HEK293 (cell line): ENCODE results near the gene WDR74.

Source experiments
- CTCF ChIA-PET: fragments of 350-600 bp; formaldehyde crosslinking; extraction: SDS; loops from one replicate; lab custom pipeline; 2021; ENCODE audit warnings: antibody characterized with exemption; lab: Yijun Ruan, JAX
- POLR2A ChIA-PET: fragments of 300-600 bp; formaldehyde crosslinking; extraction: SDS; loops from one replicate; lab custom pipeline; 2020; ENCODE audit warnings: antibody characterized with exemption, inconsistent platforms; lab: Yijun Ruan, JAX
- H3K27ac ChIP-seq: fragments of 200-500 bp; sonication (Bioruptor generic); 2 replicates; pipeline ENCODE4 v1.5.1; 2014; ENCODE audit warnings: low read depth, low read length, control low read depth, inconsistent platforms; ENCODE audit errors: extremely low read depth
- H3K36me3 ChIP-seq, 2 experiments: fragments of 200-500 bp in 1 of 2; sonication (Bioruptor generic) in 1 of 2; 1 replicate in 1 of 2; 2 replicates in 1 of 2; pipeline ENCODE4 v1.5.1; 2014 to 2017; ENCODE audit warnings: inconsistent platforms in 2 of 2, low read length in 2 of 2; ENCODE audit not compliant: control insufficient read depth in 2 of 2, insufficient read depth in 1 of 2
- H3K4me1 ChIP-seq: fragments of 200-500 bp; sonication (Bioruptor generic); 2 replicates; pipeline ENCODE4 v1.5.1; 2014; ENCODE audit warnings: mild to moderate bottlenecking, low read length, inconsistent platforms; ENCODE audit not compliant: control insufficient read depth, insufficient read depth
- H3K4me3 ChIP-seq: 2 replicates; pipeline ENCODE4 v1.5.1; 2011; ENCODE audit warnings: low read depth, mild to moderate bottlenecking, control low read depth, low read length, moderate library complexity
- H3K9me3 ChIP-seq: fragments of 200-500 bp; sonication (Bioruptor generic); 2 replicates; pipeline ENCODE4 v1.5.1; 2014; ENCODE audit warnings: low read depth, low read length, inconsistent platforms; ENCODE audit not compliant: control insufficient read depth, insufficient read depth
- INSM2 ChIP-seq: fragments of 450-650 bp; formaldehyde crosslinking; IDR thresholded peaks from 2 replicates; pipeline ENCODE4 v1.5.1; 2016; ENCODE audit warnings: missing biosample characterization, missing genetic modification characterization
- KLF1 ChIP-seq: fragments of 450-650 bp; formaldehyde crosslinking; IDR thresholded peaks from 2 replicates; pipeline ENCODE4 v1.5.1; 2016; ENCODE audit warnings: missing biosample characterization, missing genetic modification characterization
- PBX3 ChIP-seq: sonication (generic); formaldehyde crosslinking; IDR thresholded peaks from 2 replicates; pipeline ENCODE4 v1.8.1; 2022; ENCODE audit warnings: mild to moderate bottlenecking, moderate library complexity, missing genetic modification reagents
- PRDM1 ChIP-seq: fragments of 450-650 bp; formaldehyde crosslinking; IDR thresholded peaks from 2 replicates; pipeline ENCODE4; 2016; ENCODE audit warnings: missing biosample characterization, missing genetic modification characterization
- ZBTB26 ChIP-seq: fragments of 450-650 bp; formaldehyde crosslinking; optimal IDR thresholded peaks from 2 replicates; pipeline ENCODE3; 2016; ENCODE audit warnings: missing biosample characterization, mild to moderate bottlenecking, missing genetic modification characterization
- ZNF10 ChIP-seq: fragments of 450-650 bp; formaldehyde crosslinking; IDR thresholded peaks from 2 replicates; pipeline ENCODE4 v1.5.1; 2017; ENCODE audit warnings: missing biosample characterization, missing genetic modification characterization
- ZNF248 ChIP-seq: fragments of 450-650 bp; formaldehyde crosslinking; IDR thresholded peaks from 2 replicates; pipeline ENCODE4 v1.5.1; 2017; ENCODE audit warnings: missing biosample characterization, missing genetic modification characterization
- ZNF302 ChIP-seq: fragments of 450-650 bp; formaldehyde crosslinking; IDR thresholded peaks from 2 replicates; pipeline ENCODE4 v1.5.1; 2016; ENCODE audit warnings: missing biosample characterization, missing genetic modification characterization, low read depth
- ZNF416 ChIP-seq: fragments of 450-650 bp; formaldehyde crosslinking; IDR thresholded peaks from 2 replicates; pipeline ENCODE4 v1.5.1; 2016; ENCODE audit warnings: missing biosample characterization, missing genetic modification characterization
- ZNF449 ChIP-seq: fragments of 450-650 bp; formaldehyde crosslinking; IDR thresholded peaks from 2 replicates; pipeline ENCODE4 v1.5.1; 2017; ENCODE audit warnings: missing biosample characterization, mild to moderate bottlenecking, missing genetic modification characterization, moderate library complexity
- ZNF555 ChIP-seq: fragments of 450-650 bp; formaldehyde crosslinking; conservative IDR thresholded peaks from 2 replicates; pipeline ENCODE4 v1.5.1; 2017; ENCODE audit warnings: missing biosample characterization, mild to moderate bottlenecking, missing genetic modification characterization, inconsistent platforms
- ZNF747 ChIP-seq: fragments of 450-650 bp; formaldehyde crosslinking; IDR thresholded peaks from 2 replicates; pipeline ENCODE4 v1.5.1; 2016; ENCODE audit warnings: missing biosample characterization, missing genetic modification characterization
- ZSCAN30 ChIP-seq: fragments of 450-650 bp; IDR thresholded peaks from 2 replicates; pipeline ENCODE4 v1.5.1; 2018; ENCODE audit warnings: missing biosample characterization, mild to moderate bottlenecking, missing genetic modification characterization, moderate library complexity
- ZSCAN4 ChIP-seq: fragments of 450-650 bp; formaldehyde crosslinking; IDR thresholded peaks from 2 replicates; pipeline ENCODE4 v1.5.1; 2017; ENCODE audit warnings: missing biosample characterization, missing genetic modification characterization

Gene WDR74

GRCh38 chr11:62883673-62884072 lies 44.3 kb upstream of the WDR74 start:
- Histone ChIP-seq H3K4me3 (peak overlapping the region; percentile 4; the same call in 1 of the 2 replicates), H3K9me3 (no peaks in the 10 kb centered on the region), H3K27ac (0 out of 2 replicates have a peak overlapping the region, but pooled peaks have one; percentile 26), H3K4me1 (no peaks in the 10 kb centered on the region), H3K36me3 (peaks cover 26 to 81% of the 10 kb centered on the region in 2 experiments; a peak in 2 of 3 replicates)
- ChIA-PET CTCF (interaction anchor here (0.7 to 2.0 kb wide), 10 partner anchors 8 to 750 kb away, joined by 3 to 10 read pairs (median 4); no protein-coding TSS in a partner anchor), POLR2A (interaction anchor here (1.0 to 8.7 kb wide), 7 partner anchors 10 to 156 kb away, joined by 3 to 91 read pairs (median 5); partner anchors contain the start of genes HNRNPUL2, TMEM179B, TTC9C and WDR74)
- TF ChIP-seq PRDM1 (tag by site-specific recombination) (peak; percentile 72), ZSCAN4 (tag by site-specific recombination) (no peak)
- TF ChIP-seq, all 188 proteins: peak for 1

- ChIA-PET CTCF (interaction anchor here (0.6 to 2.4 kb wide), 5 partner anchors 16 to 97 kb away, joined by 3 to 10 read pairs (median 4); no protein-coding TSS in a partner anchor), POLR2A (interaction anchor here (0.5 to 8.7 kb wide), 11 partner anchors 8 to 218 kb away, joined by 3 to 91 read pairs (median 7); partner anchors contain the start of genes C11orf98, CSKMT, STX5 and TMEM179B)
- Histone ChIP-seq H3K27ac (peak overlapping the region; percentile 98; the same call in 1 of the 2 replicates), H3K9me3 (no peaks in the 10 kb centered on the region), H3K36me3 (peaks cover 26 to 77% of the 10 kb centered on the region in 2 experiments; a peak in 2 of 3 replicates), H3K4me3 (peak overlapping the region; percentile 93), H3K4me1 (no peaks in the 10 kb centered on the region)
- TF ChIP-seq INSM2 = no peak
- no peak for TF ChIP-seq ZNF416 (tag by site-specific recombination)
- TF ChIP-seq ZSCAN30 (tag by site-specific recombination) = no peak
- TF ChIP-seq ZNF10 (tag by site-specific recombination) = no peak
- TF ChIP-seq ZNF555 (tag by site-specific recombination) = no peak
- no peak for TF ChIP-seq PBX3 (CRISPR knock-in tag)
- no peak for TF ChIP-seq ZNF248
- TF ChIP-seq ZNF449 (tag by site-specific recombination) = no peak
- no peak for TF ChIP-seq ZNF747 (tag by site-specific recombination)
- no peak for TF ChIP-seq ZBTB26 (tag by site-specific recombination)
- no peak for TF ChIP-seq ZNF302 (tag by site-specific recombination)
- TF ChIP-seq KLF1 (tag by site-specific recombination) = no peak
These were observed 43.6 kb upstream of the WDR74 start for GRCh38 chr11:62882788-62883501.
